IMR-90 (cell line): ENCODE results near the gene MLLT3. TPM values are rescaled to one million over a fixed set of nuclear protein-coding genes. Genes with fewer than 3 reads are reported as not detected.

Experiments
- ATAC-seq: fragments of 200-7000 bp; cut with Tn5 transposase; 2 replicates; pipeline ENCODE4 v1.9.1; 2020; ENCODE audit warnings: low read depth, mild to moderate bottlenecking, moderate library complexity
- BruUV-seq: library from RNA; stranded (reverse); fragments of 400-500 nt; replicated peaks from 2 replicates; lab custom pipeline; 2021; lab: Mats Ljungman, UMichigan
- CTCF ChIA-PET: fragments of 300-600 bp; formaldehyde crosslinking; extraction: SDS; loops from one replicate; lab custom pipeline; 2021; ENCODE audit warnings: antibody characterized with exemption; lab: Yijun Ruan, JAX
- POLR2A ChIA-PET: fragments of 300-600 bp; sonication (Branson Sonifier 250); formaldehyde crosslinking; loops from one replicate; lab custom pipeline; 2022; ENCODE audit warnings: antibody characterized with exemption; ENCODE audit not compliant: unreplicated experiment; lab: Charles Lee
- DNase-seq: peaks from one replicate; pipeline ENCODE4 v3.0.0; 2013
- H2AFZ ChIP-seq: replicated peaks from 2 replicates; pipeline ENCODE3; 2013; ENCODE audit warnings: low read length, mild to moderate bottlenecking; ENCODE audit not compliant: poor library complexity
- H2AK5ac ChIP-seq: 2 replicates; pipeline ENCODE4 v1.6.1; 2013; ENCODE audit warnings: low read depth, low read length, inconsistent platforms
- H2AK9ac ChIP-seq: replicated peaks from 2 replicates; pipeline ENCODE3; 2013; ENCODE audit warnings: mild to moderate bottlenecking, low read depth, low read length, moderate library complexity; ENCODE audit not compliant: poor library complexity
- H2BK120ac ChIP-seq: 2 replicates; pipeline ENCODE4 v1.6.1; 2013; ENCODE audit warnings: low read depth, low read length, inconsistent platforms
- H2BK15ac ChIP-seq: 3 replicates; pipeline ENCODE4 v1.6.1; 2013; ENCODE audit warnings: low read depth, low read length, inconsistent platforms
- H2BK20ac ChIP-seq: 2 replicates; pipeline ENCODE4 v1.6.1; 2013; ENCODE audit warnings: low read depth, mild to moderate bottlenecking, inconsistent platforms, low read length, moderate library complexity
- H2BK5ac ChIP-seq: 2 replicates; pipeline ENCODE4 v1.6.1; 2013; ENCODE audit warnings: mild to moderate bottlenecking, low read depth, low read length, inconsistent platforms; ENCODE audit not compliant: poor library complexity, severe bottlenecking
- H3K14ac ChIP-seq: replicated peaks from 2 replicates; pipeline ENCODE4 v1.6.1; 2013; ENCODE audit warnings: low read depth, low read length, inconsistent platforms
- H3K18ac ChIP-seq: 2 replicates; pipeline ENCODE4 v1.6.1; 2013; ENCODE audit warnings: low read depth, low read length, control low read depth
- H3K23ac ChIP-seq: 2 replicates; pipeline ENCODE4 v1.6.1; 2013; ENCODE audit warnings: low read depth, low read length, inconsistent platforms
- H3K27ac ChIP-seq: 2 replicates; pipeline ENCODE4 v1.5.1; 2013; ENCODE audit warnings: mild to moderate bottlenecking, control low read depth, low read length; ENCODE audit not compliant: insufficient read depth
- H3K27me3 ChIP-seq: 2 replicates; pipeline ENCODE4 v1.6.1; 2013; ENCODE audit warnings: low read length; ENCODE audit not compliant: control insufficient read depth, insufficient read depth
- H3K36me3 ChIP-seq: 2 replicates; pipeline ENCODE4 v1.6.1; 2013; ENCODE audit warnings: low read length, mixed read lengths; ENCODE audit not compliant: control insufficient read depth, insufficient read depth
- H3K4ac ChIP-seq: 2 replicates; pipeline ENCODE4 v1.6.1; 2013; ENCODE audit warnings: low read depth, low read length, inconsistent platforms
- H3K4me1 ChIP-seq: 2 replicates; pipeline ENCODE4 v1.6.1; 2013; ENCODE audit warnings: low read length, mixed read lengths; ENCODE audit not compliant: control insufficient read depth, insufficient read depth
- H3K4me2 ChIP-seq: 2 replicates; pipeline ENCODE4 v1.6.1; 2013; ENCODE audit warnings: low read depth, mild to moderate bottlenecking, control low read depth, low read length, moderate library complexity
- H3K4me3 ChIP-seq: 2 replicates; pipeline ENCODE4 v1.5.1; 2013; ENCODE audit warnings: low read depth, mild to moderate bottlenecking, control low read depth, low read length, moderate library complexity; ENCODE audit not compliant: insufficient read depth
- H3K56ac ChIP-seq: 2 replicates; pipeline ENCODE4 v1.6.1; 2013; ENCODE audit warnings: low read length, inconsistent platforms; ENCODE audit not compliant: insufficient read depth; ENCODE audit errors: extremely low read depth
- H3K79me1 ChIP-seq, 2 experiments: 2 replicates each; pipeline ENCODE4 v1.6.1; 2013; ENCODE audit warnings: low read length in 2 of 2, inconsistent platforms in 1 of 2, low read depth in 1 of 2
- H3K9ac ChIP-seq: 2 replicates; pipeline ENCODE4 v1.6.1; 2013; ENCODE audit warnings: low read depth, low read length, control low read depth
- H3K9me1 ChIP-seq: 2 replicates; pipeline ENCODE4 v1.6.1; 2013; ENCODE audit warnings: low read length, inconsistent platforms; ENCODE audit not compliant: insufficient read depth
- H3K9me3 ChIP-seq: 2 replicates; pipeline ENCODE4 v1.6.1; 2013; ENCODE audit warnings: low read length; ENCODE audit not compliant: control insufficient read depth, insufficient read depth
- H4K20me1 ChIP-seq: 2 replicates; pipeline ENCODE4 v1.6.1; 2013; ENCODE audit warnings: low read length, inconsistent platforms; ENCODE audit not compliant: insufficient read depth
- H4K5ac ChIP-seq: 2 replicates; pipeline ENCODE4 v1.6.1; 2013; ENCODE audit warnings: mild to moderate bottlenecking, low read depth, low read length, control low read depth
- H4K8ac ChIP-seq, 2 experiments: 2 replicates each; pipeline ENCODE4 v1.6.1; 2013; ENCODE audit warnings: low read depth in 2 of 2, low read length in 2 of 2, control low read depth in 1 of 2, inconsistent platforms in 1 of 2
- H4K91ac ChIP-seq: 2 replicates; pipeline ENCODE4 v1.6.1; 2013; ENCODE audit warnings: low read depth, low read length, inconsistent platforms; ENCODE audit not compliant: insufficient read depth
- BHLHE40 ChIP-seq: fragments of 150-350 bp; IDR thresholded peaks from 2 replicates; pipeline ENCODE4 v1.6.1; 2016; ENCODE audit warnings: mild to moderate bottlenecking, low read depth, low read length
- CEBPB ChIP-seq: IDR thresholded peaks from 2 replicates; pipeline ENCODE4 v1.6.1; 2012; ENCODE audit warnings: low read depth, low read length, improper control_type of control experiment
- CHD1 ChIP-seq: IDR thresholded peaks from 2 replicates; pipeline ENCODE4 v1.6.1; 2012; ENCODE audit warnings: low read depth, low read length, improper control_type of control experiment
- FOS ChIP-seq: fragments of 150-350 bp; IDR thresholded peaks from 2 replicates; pipeline ENCODE4 v1.6.1; 2016; ENCODE audit warnings: low read depth, low read length
- MAFK ChIP-seq: IDR thresholded peaks from 2 replicates; pipeline ENCODE4 v1.6.1; 2012; ENCODE audit warnings: low read depth, low read length, improper control_type of control experiment
- MAZ ChIP-seq: IDR thresholded peaks from 2 replicates; pipeline ENCODE4 v1.6.1; 2012; ENCODE audit warnings: low read depth, mild to moderate bottlenecking, low read length, improper control_type of control experiment, moderate library complexity, borderline replicate concordance
- MXI1 ChIP-seq: IDR thresholded peaks from 2 replicates; pipeline ENCODE4 v1.6.1; 2012; ENCODE audit warnings: low read depth, mild to moderate bottlenecking, low read length, moderate library complexity, borderline replicate concordance
- NFE2L2 ChIP-seq: fragments of 150-350 bp; IDR thresholded peaks from 2 replicates; pipeline ENCODE4 v1.6.1; 2016; ENCODE audit warnings: low read depth, mild to moderate bottlenecking, low read length
- POLR2A ChIP-seq: IDR thresholded peaks from 2 replicates; pipeline ENCODE4 v1.6.1; 2012; ENCODE audit warnings: mild to moderate bottlenecking, low read depth, low read length
- RAD21 ChIP-seq: IDR thresholded peaks from 2 replicates; pipeline ENCODE4 v1.6.1; 2012; ENCODE audit warnings: low read length, improper control_type of control experiment
- RCOR1 ChIP-seq: IDR thresholded peaks from 2 replicates; pipeline ENCODE4 v1.6.1; 2012; ENCODE audit warnings: mild to moderate bottlenecking, low read length, improper control_type of control experiment; ENCODE audit not compliant: insufficient replicate concordance
- RFX5 ChIP-seq: IDR thresholded peaks from 2 replicates; pipeline ENCODE4 v1.8.0; 2012; ENCODE audit warnings: low read depth, mild to moderate bottlenecking, low read length, moderate library complexity
- SMC3 ChIP-seq: fragments of 150-350 bp; IDR thresholded peaks from 2 replicates; pipeline ENCODE4 v1.6.1; 2016; ENCODE audit warnings: low read depth, mild to moderate bottlenecking, antibody characterized with exemption, low read length, moderate library complexity
- WGBS, 2 experiments: methylation state at CpG; one replicate each; pipeline versions ENCODE4 v1.1.5 to v1.1.7; 2013; ENCODE audit warnings: missing lambda C conversion rate in 2 of 2; ENCODE audit not compliant: insufficient read length in 1 of 2; ENCODE audit errors: extremely low coverage in 2 of 2; 5-methylcytosine and 5-hydroxymethylcytosine counted together
- dilution Hi-C: fragments of 300-500 bp; cut with HindIII; formaldehyde crosslinking; loops from one replicate; pipeline ENCODE4 v1.14.3; 2018; ENCODE audit warnings: low sequenced_read_pairs; ENCODE audit not compliant: unreplicated experiment
- in situ Hi-C: fragments of 300-500 bp; cut with MboI; formaldehyde crosslinking; loops from 3 replicates; pipeline ENCODE4 v1.14.3; 2019; ENCODE audit warnings: low sequenced_read_pairs, inconsistent platforms, mixed read lengths
- intact Hi-C: fragments of 100-400 bp; cut with micrococcal nuclease; formaldehyde crosslinking; loops from 2 replicates; pipeline ENCODE4 v1.10.0; 2022
- polyA plus RNA-seq, 3 experiments: library from polyadenylated mRNA; depleted of rRNA; stranded (reverse); fragments of >200 nt; gene quantifications; 2 replicates each; pipeline ENCODE4 v1.2.3, GENCODE V29; 2012; ENCODE audit warnings: low replicate concordance in 1 of 3
- total RNA-seq: library from RNA; depleted of rRNA; stranded (reverse); fragments of >200 nt; gene quantifications from 2 replicates; pipeline ENCODE4 v1.2.3, GENCODE V29; 2012
- TF ChIP-seq, protein P1 (sequence below): fragments of 150-350 bp; IDR thresholded peaks from 2 replicates; pipeline ENCODE4 v1.6.1; 2017; ENCODE audit warnings: mild to moderate bottlenecking, antibody characterized with exemption, low read length, low read depth
- TF ChIP-seq, protein P2 (sequence below): conservative IDR thresholded peaks from 2 replicates; pipeline ENCODE4 v1.5.1; 2012; ENCODE audit warnings: mild to moderate bottlenecking, low read depth, low read length, improper control_type of control experiment
- TF ChIP-seq, protein P3 (sequence below): fragments of 150-350 bp; IDR thresholded peaks from 2 replicates; pipeline ENCODE4 v1.6.1; 2016; ENCODE audit warnings: low read depth, mild to moderate bottlenecking, low read length, moderate library complexity, borderline replicate concordance

Gene MLLT3
- total and polyA plus RNA-seq, 2 of the 4 experiments (the other 2 are of a cell fraction) = 10.4 to 21.1 TPM

DNA sequence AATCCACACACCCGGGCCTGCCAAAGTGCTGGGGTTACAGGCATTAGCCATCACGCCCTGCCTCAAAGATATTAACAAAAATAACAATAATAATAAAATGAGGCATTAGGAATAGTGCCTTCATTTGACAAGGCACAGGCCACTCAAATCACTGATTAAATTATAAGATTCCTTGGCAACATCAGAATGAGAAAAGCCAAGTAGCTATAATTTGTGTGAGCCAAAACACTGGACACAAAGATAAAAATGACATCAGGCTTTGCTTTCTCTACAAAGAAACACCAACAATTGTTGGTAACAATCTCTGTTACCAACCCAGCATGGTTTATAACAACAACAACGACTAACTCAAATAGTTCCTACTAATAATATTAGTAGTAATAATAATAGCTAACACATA lies 73.2 kb downstream of the MLLT3 start:
- CTCF ChIA-PET = no interaction called here
- no TSS peak for BruUV-seq

More for the DNA sequence above, 73.2 kb downstream of the MLLT3 start:
- Histone ChIP-seq H3K9ac (no peak overlapping the region), H2BK5ac (no peak overlapping the region), H4K5ac (no peak overlapping the region), H3K14ac (no peak overlapping the region), H3K4me1 (peaks cover 9% of the 10 kb centered on the region), H2BK20ac (no peak overlapping the region), H3K23ac (no peak overlapping the region), H3K4ac (no peak overlapping the region), H2AK5ac (no peak overlapping the region), H3K4me3 (no peak overlapping the region), H3K27ac (no peak overlapping the region), H3K9me3 (no peaks in the 10 kb centered on the region), H4K20me1 (no peaks in the 10 kb centered on the region; the same call in 1 of the 2 replicates), H3K4me2 (no peak overlapping the region), H2BK120ac (no peak overlapping the region), H3K9me1 (no peaks in the 10 kb centered on the region; the same call in 1 of the 2 replicates), H3K79me1 (peaks cover 37 to 60% of the 10 kb centered on the region in 2 experiments), H2BK15ac (no peak overlapping the region), H2AFZ (no peak overlapping the region), H4K8ac (no peak overlapping the region), H3K56ac (no peak overlapping the region), H3K18ac (no peak overlapping the region), H3K27me3 (no peaks in the 10 kb centered on the region), H3K36me3 (no peaks in the 10 kb centered on the region), H4K91ac (no peak overlapping the region), H2AK9ac (no peak overlapping the region)
- no CpG with 5 or more reads among the region's 3 CpGs for WGBS, 2 experiments
- POLR2A ChIA-PET = no interaction called here
- dilution Hi-C loops = no loop called here
- DNase-seq (no peak), ATAC-seq (no peak)
- no peak for TF ChIP-seq BHLHE40
- TF ChIP-seq NFE2L2 = no peak
- TF ChIP-seq FOS = no peak
- TF ChIP-seq MXI1 = no peak
- TF ChIP-seq, protein P1, sequence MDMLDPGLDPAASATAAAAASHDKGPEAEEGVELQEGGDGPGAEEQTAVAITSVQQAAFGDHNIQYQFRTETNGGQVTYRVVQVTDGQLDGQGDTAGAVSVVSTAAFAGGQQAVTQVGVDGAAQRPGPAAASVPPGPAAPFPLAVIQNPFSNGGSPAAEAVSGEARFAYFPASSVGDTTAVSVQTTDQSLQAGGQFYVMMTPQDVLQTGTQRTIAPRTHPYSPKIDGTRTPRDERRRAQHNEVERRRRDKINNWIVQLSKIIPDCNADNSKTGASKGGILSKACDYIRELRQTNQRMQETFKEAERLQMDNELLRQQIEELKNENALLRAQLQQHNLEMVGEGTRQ = no peak
- no peak for TF ChIP-seq RAD21
- TF ChIP-seq, protein P2, sequence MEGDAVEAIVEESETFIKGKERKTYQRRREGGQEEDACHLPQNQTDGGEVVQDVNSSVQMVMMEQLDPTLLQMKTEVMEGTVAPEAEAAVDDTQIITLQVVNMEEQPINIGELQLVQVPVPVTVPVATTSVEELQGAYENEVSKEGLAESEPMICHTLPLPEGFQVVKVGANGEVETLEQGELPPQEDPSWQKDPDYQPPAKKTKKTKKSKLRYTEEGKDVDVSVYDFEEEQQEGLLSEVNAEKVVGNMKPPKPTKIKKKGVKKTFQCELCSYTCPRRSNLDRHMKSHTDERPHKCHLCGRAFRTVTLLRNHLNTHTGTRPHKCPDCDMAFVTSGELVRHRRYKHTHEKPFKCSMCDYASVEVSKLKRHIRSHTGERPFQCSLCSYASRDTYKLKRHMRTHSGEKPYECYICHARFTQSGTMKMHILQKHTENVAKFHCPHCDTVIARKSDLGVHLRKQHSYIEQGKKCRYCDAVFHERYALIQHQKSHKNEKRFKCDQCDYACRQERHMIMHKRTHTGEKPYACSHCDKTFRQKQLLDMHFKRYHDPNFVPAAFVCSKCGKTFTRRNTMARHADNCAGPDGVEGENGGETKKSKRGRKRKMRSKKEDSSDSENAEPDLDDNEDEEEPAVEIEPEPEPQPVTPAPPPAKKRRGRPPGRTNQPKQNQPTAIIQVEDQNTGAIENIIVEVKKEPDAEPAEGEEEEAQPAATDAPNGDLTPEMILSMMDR = no peak
- no peak for TF ChIP-seq RCOR1
- TF ChIP-seq, protein P3, sequence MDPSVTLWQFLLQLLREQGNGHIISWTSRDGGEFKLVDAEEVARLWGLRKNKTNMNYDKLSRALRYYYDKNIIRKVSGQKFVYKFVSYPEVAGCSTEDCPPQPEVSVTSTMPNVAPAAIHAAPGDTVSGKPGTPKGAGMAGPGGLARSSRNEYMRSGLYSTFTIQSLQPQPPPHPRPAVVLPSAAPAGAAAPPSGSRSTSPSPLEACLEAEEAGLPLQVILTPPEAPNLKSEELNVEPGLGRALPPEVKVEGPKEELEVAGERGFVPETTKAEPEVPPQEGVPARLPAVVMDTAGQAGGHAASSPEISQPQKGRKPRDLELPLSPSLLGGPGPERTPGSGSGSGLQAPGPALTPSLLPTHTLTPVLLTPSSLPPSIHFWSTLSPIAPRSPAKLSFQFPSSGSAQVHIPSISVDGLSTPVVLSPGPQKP = no peak
- TF ChIP-seq POLR2A = no peak
- no peak for TF ChIP-seq SMC3
- TF ChIP-seq MAZ = no peak
- TF ChIP-seq RFX5 = no peak
- TF ChIP-seq MAFK = no peak
- TF ChIP-seq CEBPB = no peak
- no peak for TF ChIP-seq CHD1
- intact Hi-C loops = no loop called here
- in situ Hi-C loops = no loop called here
